ENCODE data around the gene KIRREL1. TPM values are rescaled to one million over a fixed set of nuclear protein-coding genes. Genes with fewer than 3 reads are reported as not detected.
A peak's percentile ranks its signal among the peaks of the same experiment; 100 is the strongest.

KIRREL1 gene
- total and polyA plus RNA-seq, 9 donors: 21.6 to 55.3 (median 37.3) TPM

DNA sequence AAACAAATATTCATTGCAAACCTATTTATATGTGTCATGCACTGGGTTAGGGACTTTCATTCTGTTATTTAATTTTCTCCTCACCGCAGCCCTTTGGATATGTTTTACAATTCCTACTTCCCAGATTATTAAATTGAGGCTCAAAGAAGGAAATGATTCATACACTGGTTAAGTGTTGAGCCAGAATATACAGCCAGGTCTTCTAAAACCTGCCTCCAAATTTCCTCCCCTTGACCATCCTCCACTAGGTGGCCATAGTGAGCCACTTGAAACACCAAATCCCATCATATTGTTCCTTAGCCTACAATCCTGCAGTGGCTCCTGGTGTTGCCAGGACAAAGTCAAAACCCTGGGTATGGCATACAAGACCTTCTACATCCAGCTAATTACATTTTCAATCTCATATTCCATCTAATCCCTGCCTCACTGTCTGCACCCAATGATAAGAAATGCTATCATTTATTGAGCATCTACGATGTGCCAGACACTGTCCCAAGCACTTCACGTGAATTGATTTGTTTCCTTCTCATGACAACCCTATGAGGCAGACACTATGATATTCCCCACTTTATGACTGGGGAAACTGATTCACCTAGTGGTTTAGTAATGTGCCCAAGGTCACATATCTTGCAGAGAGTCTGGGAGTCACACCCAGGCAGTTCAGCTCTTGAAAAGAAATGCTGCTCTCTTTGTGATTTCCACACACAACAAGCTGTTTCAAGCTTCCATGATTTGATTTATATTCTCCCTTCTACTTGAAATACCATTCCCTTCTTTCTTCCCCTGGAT, 23.6 kb upstream of the KIRREL1 start:
- WGBS (ENCODE audit: insufficient coverage): 100% methylated on average over 1 of the region's 3 CpGs
- Histone ChIP-seq H3K27ac (ENCODE audit: low read length) (no peak overlapping the region), H3K4me1 (ENCODE audit: control insufficient read depth, insufficient read depth, low read length) (peaks cover 7% of the 10 kb centered on the region), H3K9me3 (replicated peaks; ENCODE audit: control insufficient read depth, low read depth, low read length) (no peaks in the 10 kb centered on the region), H3K4me3 (ENCODE audit: low read length) (no peak overlapping the region), H3K27me3 (ENCODE audit: control insufficient read depth, insufficient read depth, low read length) (no peaks in the 10 kb centered on the region), H3K36me3 (ENCODE audit: control insufficient read depth, insufficient read depth, low read length) (no peaks in the 10 kb centered on the region)
- DNase-seq: peak; percentile 68

DNA sequence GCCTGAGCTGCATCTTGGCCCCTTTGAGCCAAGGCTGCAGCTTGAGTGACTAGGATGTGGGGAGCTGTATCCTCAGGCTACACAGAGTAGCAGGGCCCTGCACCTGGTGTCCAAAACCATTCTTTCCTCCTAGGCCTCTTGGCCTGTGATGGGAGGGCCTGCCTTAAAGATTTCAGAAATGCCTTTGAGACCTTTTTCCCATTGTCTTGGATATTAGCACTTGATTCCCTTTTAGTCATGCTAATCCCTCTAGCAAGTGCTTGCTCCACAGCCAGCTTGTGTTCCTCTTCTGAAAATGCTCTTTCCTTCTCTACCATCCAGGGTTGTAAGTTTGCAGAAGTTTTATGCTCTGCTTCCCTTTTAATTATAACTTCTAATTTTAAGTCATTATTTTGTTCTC, 21.7 kb upstream of the KIRREL1 start:
- Histone ChIP-seq H3K27me3 (ENCODE audit: control insufficient read depth, insufficient read depth, low read length) (no peaks in the 10 kb centered on the region), H3K4me1 (ENCODE audit: control insufficient read depth, insufficient read depth, low read length) (peaks cover 7% of the 10 kb centered on the region)
- DNase-seq: no peak

DNA sequence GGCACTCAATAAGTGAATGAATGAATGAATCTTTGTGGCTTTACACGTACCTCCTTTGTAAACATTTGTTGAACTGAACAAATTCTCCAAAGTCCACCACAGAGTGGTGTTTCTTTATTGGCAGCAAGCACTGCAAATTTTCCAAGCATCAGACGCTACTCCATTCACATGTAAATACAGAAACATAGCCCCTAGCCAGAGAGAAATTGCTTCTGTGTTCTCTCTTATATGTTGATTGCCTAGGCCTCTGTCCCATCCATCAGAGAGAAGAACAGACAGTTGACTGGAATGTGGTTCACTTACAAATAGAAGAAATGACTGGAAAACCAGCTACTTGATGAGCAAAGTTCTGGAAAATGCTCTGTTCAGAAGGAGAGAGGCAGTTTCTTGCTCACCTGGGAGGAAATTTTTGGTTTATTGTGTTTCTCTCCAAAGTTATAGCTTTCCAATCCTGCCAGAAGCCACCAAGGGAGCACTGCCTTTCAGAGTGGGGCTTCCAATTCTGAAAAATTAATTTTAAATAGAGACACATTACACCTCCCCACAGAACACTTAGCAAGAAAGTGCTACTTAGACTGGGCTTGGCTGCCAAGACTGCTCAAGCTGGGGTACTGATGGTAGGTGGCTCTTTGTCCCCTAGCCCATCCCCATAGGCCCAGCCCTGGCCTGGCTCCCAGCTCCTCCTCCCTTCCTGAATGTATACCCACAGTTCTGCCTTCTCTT, 18.1 kb upstream of the KIRREL1 start:
- Histone ChIP-seq H3K9me3 (replicated peaks; ENCODE audit: control insufficient read depth, low read depth, low read length) (no peaks in the 10 kb centered on the region), H3K4me3 (ENCODE audit: low read length) (no peak overlapping the region), H3K27ac (ENCODE audit: low read length) (no peak overlapping the region), H3K36me3 (ENCODE audit: control insufficient read depth, insufficient read depth, low read length) (no peaks in the 10 kb centered on the region), H3K4me1 (ENCODE audit: control insufficient read depth, insufficient read depth, low read length) (peaks cover 9% of the 10 kb centered on the region), H3K27me3 (ENCODE audit: control insufficient read depth, insufficient read depth, low read length) (peaks cover 4% of the 10 kb centered on the region)
- no CpG with 5 or more reads among the region's 2 CpGs for WGBS (ENCODE audit: insufficient coverage)
- DNase-seq: peak; percentile 28

More for the DNA sequence above, 21.7 kb upstream of the KIRREL1 start:
- Histone ChIP-seq H3K4me3 (ENCODE audit: low read length) (no peak overlapping the region), H3K9me3 (replicated peaks; ENCODE audit: control insufficient read depth, low read depth, low read length) (no peaks in the 10 kb centered on the region), H3K36me3 (ENCODE audit: control insufficient read depth, insufficient read depth, low read length) (no peaks in the 10 kb centered on the region), H3K27ac (ENCODE audit: low read length) (no peak overlapping the region)

DNA sequence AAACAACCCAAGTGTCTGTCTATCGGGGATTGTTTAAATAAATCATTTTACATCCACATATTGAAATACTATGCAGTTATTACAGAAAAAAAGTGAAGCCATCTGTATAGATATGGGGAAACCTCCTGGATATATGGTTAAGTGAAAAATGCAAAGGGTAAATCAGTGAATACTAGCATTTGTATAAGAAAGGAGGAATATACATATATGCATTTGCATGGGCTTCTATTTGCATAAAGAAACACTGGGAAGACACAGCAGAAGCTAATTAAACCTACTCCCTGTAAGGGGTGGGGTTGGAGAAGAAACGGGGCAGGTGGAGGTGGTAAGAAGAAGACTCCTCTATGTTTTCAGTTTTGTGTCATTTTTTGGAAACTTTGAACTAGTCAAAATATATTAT, 16.6 kb upstream of the KIRREL1 start:
- H3K36me3 ChIP-seq (ENCODE audit: control insufficient read depth, insufficient read depth, low read length): no peaks in the 10 kb centered on the region
- H3K4me3 ChIP-seq (ENCODE audit: low read length): no peak overlapping the region
- H3K27ac ChIP-seq (ENCODE audit: low read length): no peak overlapping the region
- no peaks in the 10 kb centered on the region for H3K9me3 ChIP-seq (replicated peaks; ENCODE audit: control insufficient read depth, low read depth, low read length)
- H3K27me3 ChIP-seq (ENCODE audit: control insufficient read depth, insufficient read depth, low read length): peaks cover 4% of the 10 kb centered on the region
- no peak for DNase-seq
- no CpG with 5 or more reads among the region's 2 CpGs for WGBS (ENCODE audit: insufficient coverage)
- H3K4me1 ChIP-seq (ENCODE audit: control insufficient read depth, insufficient read depth, low read length): peaks cover 9% of the 10 kb centered on the region

DNA sequence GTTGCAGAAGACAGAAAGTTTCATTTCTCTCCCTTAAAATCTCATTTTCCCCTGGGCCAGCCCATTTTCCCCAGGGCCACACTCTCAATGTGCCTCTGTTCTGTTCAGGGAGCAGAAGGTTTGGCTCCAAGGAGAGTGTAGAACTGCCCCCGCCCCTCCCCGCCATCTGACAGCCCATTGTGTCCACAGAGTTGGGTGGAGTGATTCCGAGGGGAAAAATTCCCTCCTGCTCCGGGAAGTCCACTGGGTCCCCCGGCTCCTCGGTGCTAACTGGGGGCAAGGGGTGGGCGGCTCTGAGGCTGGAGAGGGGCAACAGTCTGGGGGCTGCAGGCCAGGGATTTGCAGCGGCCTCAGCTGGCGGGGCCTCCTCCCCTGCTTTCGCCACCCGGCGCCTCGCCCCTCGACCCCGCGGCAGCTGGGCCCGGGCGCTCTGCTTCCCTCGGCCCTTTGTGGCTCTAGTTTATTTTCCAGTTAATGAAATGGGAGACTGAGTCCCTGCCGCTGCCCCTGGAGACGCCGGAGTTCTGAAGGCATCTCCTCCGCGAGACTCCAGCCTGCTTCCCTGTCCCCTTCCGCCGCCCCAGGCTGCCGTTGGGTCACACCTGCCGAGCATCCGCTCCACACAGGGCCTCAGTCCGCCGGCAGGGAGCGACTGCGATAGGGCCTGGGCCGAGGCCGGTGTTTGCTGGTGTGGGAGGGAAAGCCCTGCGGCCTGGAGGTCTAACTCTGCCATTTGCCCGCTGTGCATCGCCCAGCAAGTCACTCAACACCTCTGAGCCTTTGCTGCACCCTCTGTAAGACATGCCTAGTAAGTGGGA, 14.7 kb upstream of the KIRREL1 start:
- no peak for DNase-seq
- WGBS (ENCODE audit: insufficient coverage): 14% methylated on average over 25 of the region's 38 CpGs
- Histone ChIP-seq H3K9me3 (replicated peaks; ENCODE audit: control insufficient read depth, low read depth, low read length) (no peaks in the 10 kb centered on the region), H3K36me3 (ENCODE audit: control insufficient read depth, insufficient read depth, low read length) (no peaks in the 10 kb centered on the region), H3K27ac (ENCODE audit: low read length) (no peak overlapping the region), H3K27me3 (ENCODE audit: control insufficient read depth, insufficient read depth, low read length) (peaks cover 4% of the 10 kb centered on the region), H3K4me3 (ENCODE audit: low read length) (peak overlapping the region; percentile 9), H3K4me1 (ENCODE audit: control insufficient read depth, insufficient read depth, low read length) (peaks cover 9% of the 10 kb centered on the region)

DNA sequence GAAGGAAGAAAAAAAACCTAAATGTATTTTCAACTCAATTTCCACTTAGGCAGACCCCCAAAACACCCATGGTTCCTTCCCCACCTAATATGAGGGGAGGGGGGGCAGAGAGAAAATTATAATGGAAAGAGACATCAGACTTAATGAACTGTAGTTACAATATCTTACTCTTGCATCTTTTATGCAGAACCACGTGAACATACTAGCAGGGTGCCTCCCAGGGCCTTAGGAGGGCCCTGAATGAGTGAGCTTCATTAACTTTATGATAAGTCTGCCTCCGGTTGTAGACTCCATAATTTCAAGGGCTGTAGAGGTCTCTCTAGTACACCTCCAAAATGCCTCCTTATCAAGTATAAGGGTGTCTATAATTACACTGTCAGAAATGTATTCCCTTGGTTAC, 11.3 kb upstream of the KIRREL1 start:
- no peak for DNase-seq
- no CpG with 5 or more reads among the region's 2 CpGs for WGBS (ENCODE audit: insufficient coverage)
- H3K4me3 ChIP-seq (ENCODE audit: low read length): no peak overlapping the region

DNA sequence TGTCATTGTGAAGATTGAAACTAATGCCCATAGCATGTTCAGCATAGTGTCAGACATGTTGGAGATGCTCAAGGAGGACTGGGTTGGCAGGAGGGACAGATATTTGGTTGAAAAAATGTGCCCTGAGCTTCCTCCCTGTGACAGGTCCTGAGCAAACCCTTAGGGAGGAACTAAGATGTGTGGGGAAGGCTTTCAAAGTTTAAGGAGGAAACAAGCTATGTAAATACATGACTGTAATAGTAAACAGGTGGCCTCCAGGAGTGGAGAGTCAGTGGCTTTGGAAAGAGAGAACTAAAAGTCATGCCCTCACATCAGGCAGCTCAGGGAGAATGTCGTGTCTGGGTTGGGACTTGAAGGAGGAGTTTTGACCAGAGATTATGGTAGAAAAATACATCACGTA, 9.7 kb upstream of the KIRREL1 start:
- WGBS (ENCODE audit: insufficient coverage): 55% methylated on average over 2 of the region's 2 CpGs
- no peak for DNase-seq
- Histone ChIP-seq H3K4me1 (ENCODE audit: control insufficient read depth, insufficient read depth, low read length) (peaks cover 4% of the 10 kb centered on the region), H3K36me3 (ENCODE audit: control insufficient read depth, insufficient read depth, low read length) (no peaks in the 10 kb centered on the region), H3K27me3 (ENCODE audit: control insufficient read depth, insufficient read depth, low read length) (peaks cover 7% of the 10 kb centered on the region), H3K27ac (ENCODE audit: low read length) (no peak overlapping the region), H3K4me3 (ENCODE audit: low read length) (no peak overlapping the region), H3K9me3 (replicated peaks; ENCODE audit: control insufficient read depth, low read depth, low read length) (no peaks in the 10 kb centered on the region)

More for the DNA sequence above, 11.3 kb upstream of the KIRREL1 start:
- Histone ChIP-seq H3K4me1 (ENCODE audit: control insufficient read depth, insufficient read depth, low read length) (peaks cover 9% of the 10 kb centered on the region), H3K27me3 (ENCODE audit: control insufficient read depth, insufficient read depth, low read length) (peaks cover 4% of the 10 kb centered on the region), H3K27ac (ENCODE audit: low read length) (no peak overlapping the region), H3K9me3 (replicated peaks; ENCODE audit: control insufficient read depth, low read depth, low read length) (no peaks in the 10 kb centered on the region), H3K36me3 (ENCODE audit: control insufficient read depth, insufficient read depth, low read length) (no peaks in the 10 kb centered on the region)

DNA sequence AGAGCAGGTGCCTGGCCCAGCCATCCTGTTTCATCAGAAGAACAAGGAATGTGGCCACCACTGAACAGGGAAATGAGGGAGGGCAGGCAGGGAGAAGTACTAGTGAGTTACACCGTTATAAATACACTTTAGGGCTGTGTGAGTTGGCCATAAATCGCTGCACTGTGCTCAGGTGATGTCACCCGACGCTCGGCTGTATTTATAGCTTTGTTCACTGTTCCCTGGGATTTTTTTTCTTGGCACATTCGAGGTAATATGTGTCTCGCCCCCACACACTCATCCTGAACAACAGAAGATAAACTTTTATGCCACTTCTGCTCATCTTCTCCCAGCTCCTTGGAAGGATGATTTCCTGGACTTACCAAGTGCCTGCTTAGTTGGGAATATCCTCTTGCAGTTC, 9.0 kb upstream of the KIRREL1 start:
- H3K4me3 ChIP-seq (ENCODE audit: low read length): no peak overlapping the region
- 20% methylated on average over 1 of the region's 7 CpGs for WGBS (ENCODE audit: insufficient coverage)
- H3K9me3 ChIP-seq (replicated peaks; ENCODE audit: control insufficient read depth, low read depth, low read length): no peaks in the 10 kb centered on the region
- peaks cover 3% of the 10 kb centered on the region for H3K27me3 ChIP-seq (ENCODE audit: control insufficient read depth, insufficient read depth, low read length)
- no peak overlapping the region for H3K27ac ChIP-seq (ENCODE audit: low read length)
- H3K36me3 ChIP-seq (ENCODE audit: control insufficient read depth, insufficient read depth, low read length): no peaks in the 10 kb centered on the region
- no peak for DNase-seq
- H3K4me1 ChIP-seq (ENCODE audit: control insufficient read depth, insufficient read depth, low read length): no peaks in the 10 kb centered on the region

DNA sequence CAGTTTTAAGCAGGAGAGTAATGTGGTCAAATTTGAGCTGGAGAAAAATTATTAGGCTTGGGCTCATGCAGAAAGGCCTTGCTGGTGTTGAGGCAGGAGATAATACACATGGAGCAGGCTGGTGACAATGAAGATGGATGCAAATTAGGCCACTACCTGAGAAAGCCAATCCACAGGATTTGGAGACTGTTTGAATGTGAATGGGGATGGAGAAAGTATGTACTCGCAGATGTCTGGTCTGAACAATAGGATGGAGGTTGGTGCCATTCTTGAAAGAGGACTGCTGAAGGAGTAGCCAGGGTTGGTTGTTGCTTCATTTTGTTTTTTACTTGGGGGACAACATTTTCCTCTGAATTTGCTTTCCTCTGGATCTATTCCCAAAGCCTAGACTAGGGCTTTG, 8.0 kb upstream of the KIRREL1 start:
- Histone ChIP-seq H3K36me3 (ENCODE audit: control insufficient read depth, insufficient read depth, low read length) (no peaks in the 10 kb centered on the region), H3K4me3 (ENCODE audit: low read length) (no peak overlapping the region), H3K9me3 (replicated peaks; ENCODE audit: control insufficient read depth, low read depth, low read length) (no peaks in the 10 kb centered on the region), H3K27ac (ENCODE audit: low read length) (no peak overlapping the region), H3K4me1 (ENCODE audit: control insufficient read depth, insufficient read depth, low read length) (no peaks in the 10 kb centered on the region), H3K27me3 (ENCODE audit: control insufficient read depth, insufficient read depth, low read length) (peaks cover 3% of the 10 kb centered on the region)
- no peak for DNase-seq
- no CpG with 5 or more reads among the region's 1 CpG for WGBS (ENCODE audit: insufficient coverage)

DNA sequence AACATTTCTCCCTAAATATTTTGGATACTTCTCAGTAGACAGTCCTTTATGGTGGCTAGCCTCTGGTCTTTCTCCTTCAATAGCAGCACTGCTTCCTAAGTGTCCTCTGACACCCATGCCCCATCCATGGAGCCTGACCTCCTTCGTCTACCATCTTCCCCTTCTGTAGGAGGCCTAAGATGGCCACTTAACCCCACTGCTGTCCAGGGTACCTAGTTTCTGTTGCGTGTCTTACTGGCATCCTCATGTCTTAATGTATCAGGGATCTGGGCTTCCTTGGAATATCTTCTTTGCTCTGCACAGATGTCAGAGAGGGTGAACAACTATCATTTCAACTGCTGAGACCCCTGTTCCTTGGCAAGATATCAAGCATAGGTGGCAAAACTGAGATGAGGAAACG, 5.4 kb upstream of the KIRREL1 start:
- no peak overlapping the region for H3K27ac ChIP-seq (ENCODE audit: low read length)
- no peaks in the 10 kb centered on the region for H3K9me3 ChIP-seq (replicated peaks; ENCODE audit: control insufficient read depth, low read depth, low read length)
- peaks cover 9% of the 10 kb centered on the region for H3K4me1 ChIP-seq (ENCODE audit: control insufficient read depth, insufficient read depth, low read length)
- no peaks in the 10 kb centered on the region for H3K36me3 ChIP-seq (ENCODE audit: control insufficient read depth, insufficient read depth, low read length)
- H3K4me3 ChIP-seq (ENCODE audit: low read length): no peak overlapping the region
- peaks cover 7% of the 10 kb centered on the region for H3K27me3 ChIP-seq (ENCODE audit: control insufficient read depth, insufficient read depth, low read length)
- WGBS (ENCODE audit: insufficient coverage): 80% methylated on average over 1 of the region's 3 CpGs
- no peak for DNase-seq
